Dendritic cell treated with granulocyte-macrophage colony-stimulating factor and Interleukin-4, amounts not matched to agents 40 ng/mL and 50 ng/mL, for 4 days (primary cell): ENCODE results near the gene P3H4.

ENCODE experiments used
- H3K27ac Mint-ChIP-seq: one replicate; pipeline ENCODE4 v1.8.0; 2022; ENCODE audit warnings: mild to moderate bottlenecking, mixed read lengths
- H3K27me3 Mint-ChIP-seq: one replicate; pipeline ENCODE4 v1.8.0; 2022; ENCODE audit warnings: mild to moderate bottlenecking, mixed read lengths
- H3K36me3 Mint-ChIP-seq: one replicate; pipeline ENCODE4 v1.8.0; 2022; ENCODE audit warnings: low read depth, mixed read lengths
- H3K4me1 Mint-ChIP-seq: one replicate; pipeline ENCODE4 v1.8.0; 2022; ENCODE audit warnings: low read depth, mixed read lengths
- H3K4me3 Mint-ChIP-seq: one replicate; pipeline ENCODE4 v1.8.0; 2022; ENCODE audit warnings: mild to moderate bottlenecking, moderate library complexity, mixed read lengths
- H3K9me3 Mint-ChIP-seq: one replicate; pipeline ENCODE4 v1.8.0; 2022; ENCODE audit warnings: mixed read lengths
- intact Hi-C: fragments of 100-400 bp; cut with micrococcal nuclease; formaldehyde crosslinking; loops from one replicate; pipeline ENCODE4 v1.15.0; 2022

Gene P3H4

DNA sequence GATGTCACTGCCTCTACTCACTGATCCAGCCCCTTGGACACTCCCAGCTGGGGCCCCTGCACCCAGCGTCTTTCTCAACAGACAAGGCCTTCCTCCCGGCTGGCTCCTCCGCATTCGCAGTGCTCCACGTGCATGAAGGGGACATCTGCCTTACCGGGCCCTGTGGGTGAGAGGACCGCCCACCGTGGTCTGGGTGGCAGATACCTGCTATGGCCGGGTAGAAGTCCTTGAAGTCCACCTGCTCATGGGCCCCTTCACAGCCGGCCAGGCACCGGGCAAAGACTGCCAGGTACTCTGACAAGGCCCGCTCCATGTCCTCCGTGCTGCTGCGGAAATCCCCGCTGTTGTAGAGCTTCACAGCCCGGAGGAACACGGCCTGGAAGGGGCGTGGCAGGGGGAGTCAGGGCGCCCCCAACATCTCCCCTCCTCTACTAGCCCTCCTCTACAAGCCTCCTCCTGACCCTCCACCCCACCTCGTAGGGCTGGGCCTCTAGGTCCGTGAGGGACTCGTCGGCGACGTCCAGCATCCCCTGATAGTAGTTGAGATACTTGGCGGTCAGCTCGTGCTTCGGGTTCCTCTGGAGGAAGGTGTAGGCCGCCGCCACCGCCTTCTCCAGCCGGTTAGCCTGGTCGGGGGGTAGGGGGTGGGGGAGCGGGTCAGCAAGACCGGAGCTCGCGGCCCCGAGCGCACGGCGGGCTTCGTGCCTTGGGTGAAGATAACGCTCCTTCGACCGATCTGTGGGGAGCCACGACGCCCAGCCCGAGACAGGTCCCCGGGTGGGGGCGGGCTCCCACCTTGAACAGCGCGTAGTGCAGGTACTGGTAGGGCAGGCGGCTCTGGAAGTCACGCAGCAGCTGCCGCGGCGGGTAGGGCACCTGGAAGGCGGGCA is 845 bp downstream of the P3H4 start:
- intact Hi-C loops = no loop called here
- Mint-ChIP-seq H3K4me1 (peaks cover 23% of the 10 kb centered on the region), H3K36me3 (no peaks in the 10 kb centered on the region), H3K9me3 (no peaks in the 10 kb centered on the region), H3K27ac (peak overlapping the region; percentile 41), H3K27me3 (peaks cover 76% of the 10 kb centered on the region), H3K4me3 (peak overlapping the region; percentile 76)

DNA sequence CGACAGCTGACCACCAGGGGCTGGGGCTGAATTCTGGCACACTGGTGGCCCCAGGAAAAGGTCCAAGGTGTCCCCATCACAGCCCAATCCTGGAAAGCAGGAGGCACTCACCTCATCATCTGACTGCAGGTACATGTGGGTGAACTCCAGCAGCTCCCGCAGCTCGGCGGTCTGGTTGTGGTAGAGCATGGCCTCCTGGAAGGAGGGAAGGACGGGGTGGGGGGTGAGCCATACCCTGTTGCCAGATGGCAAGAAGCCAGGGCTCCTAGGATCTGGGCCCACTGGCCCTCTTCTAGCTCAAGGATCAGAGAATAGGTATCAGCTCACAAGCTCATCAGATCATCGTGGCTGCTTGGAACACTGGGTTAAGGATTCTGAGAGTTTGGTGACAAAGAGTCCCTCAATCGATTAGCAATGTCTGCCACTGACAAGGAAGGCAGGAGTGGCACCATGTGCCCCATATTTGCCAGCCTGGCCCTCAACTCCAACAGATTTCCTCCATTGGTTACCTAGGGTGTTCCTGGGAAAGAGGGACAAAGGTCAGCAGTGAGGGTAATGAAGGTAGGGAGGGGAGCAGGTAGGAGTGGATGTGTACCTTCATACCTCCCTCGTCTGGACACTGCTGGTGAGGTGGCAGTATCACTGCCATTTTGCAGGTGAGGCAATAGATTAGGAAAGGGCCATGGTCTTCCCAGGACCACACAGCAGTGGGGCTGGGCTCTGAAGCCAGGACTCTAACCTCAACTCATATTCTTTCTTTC is 4.9 kb downstream of the P3H4 start:
- no peaks in the 10 kb centered on the region for H3K36me3 Mint-ChIP-seq
- no peak overlapping the region for H3K27ac Mint-ChIP-seq
- H3K9me3 Mint-ChIP-seq = no peaks in the 10 kb centered on the region
- intact Hi-C loops = no loop called here
- no peak overlapping the region for H3K4me3 Mint-ChIP-seq
- H3K27me3 Mint-ChIP-seq = peaks cover 53% of the 10 kb centered on the region
- H3K4me1 Mint-ChIP-seq = peaks cover 29% of the 10 kb centered on the region

DNA sequence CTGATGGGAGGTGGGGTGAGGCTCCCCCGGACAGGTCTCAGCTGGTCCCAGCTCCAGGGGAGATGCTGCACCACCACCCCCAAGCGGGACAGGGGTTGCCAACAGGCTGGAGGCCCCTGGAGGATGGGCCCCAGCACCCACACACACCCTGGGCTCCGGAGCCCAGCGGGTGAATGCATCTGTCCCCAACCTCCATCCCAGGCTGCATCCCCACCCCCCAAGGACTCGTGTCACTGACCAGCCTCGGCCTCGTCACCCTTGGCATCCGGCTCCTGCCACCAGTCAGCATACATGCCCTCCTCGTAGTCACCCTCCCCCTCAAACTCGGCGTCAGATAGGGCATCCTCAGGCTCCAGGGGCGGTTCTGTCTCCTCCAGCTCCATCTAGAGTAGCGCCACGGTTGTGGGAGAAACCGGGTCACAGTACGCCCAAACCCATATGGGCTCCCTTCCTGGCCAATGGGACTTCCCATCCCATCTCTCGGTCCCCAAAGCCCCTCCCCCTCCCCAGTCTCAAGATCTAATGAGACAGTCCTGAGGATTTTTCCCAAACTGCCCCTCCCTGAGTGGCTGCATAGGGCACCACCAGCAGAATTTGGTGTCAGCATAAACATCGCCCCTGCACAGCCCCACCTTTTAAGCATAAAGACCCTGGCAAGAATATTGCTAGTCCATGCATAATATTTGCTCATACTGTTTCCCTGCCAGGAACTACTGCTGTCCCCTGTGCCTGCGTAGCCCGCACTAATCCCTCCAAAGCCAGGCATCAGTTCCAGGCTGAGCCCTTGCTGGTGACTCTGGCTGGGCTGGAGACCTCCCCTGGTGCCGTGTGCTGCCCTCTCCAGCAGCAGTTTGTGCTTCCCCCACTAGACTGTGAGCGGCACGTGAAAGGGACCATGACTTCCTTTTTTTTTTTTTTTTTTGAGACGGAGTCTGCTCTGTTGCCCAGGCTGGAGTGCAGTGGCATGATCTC is 8.4 kb downstream of the P3H4 start:
- peaks cover 29% of the 10 kb centered on the region for H3K4me1 Mint-ChIP-seq

DNA sequence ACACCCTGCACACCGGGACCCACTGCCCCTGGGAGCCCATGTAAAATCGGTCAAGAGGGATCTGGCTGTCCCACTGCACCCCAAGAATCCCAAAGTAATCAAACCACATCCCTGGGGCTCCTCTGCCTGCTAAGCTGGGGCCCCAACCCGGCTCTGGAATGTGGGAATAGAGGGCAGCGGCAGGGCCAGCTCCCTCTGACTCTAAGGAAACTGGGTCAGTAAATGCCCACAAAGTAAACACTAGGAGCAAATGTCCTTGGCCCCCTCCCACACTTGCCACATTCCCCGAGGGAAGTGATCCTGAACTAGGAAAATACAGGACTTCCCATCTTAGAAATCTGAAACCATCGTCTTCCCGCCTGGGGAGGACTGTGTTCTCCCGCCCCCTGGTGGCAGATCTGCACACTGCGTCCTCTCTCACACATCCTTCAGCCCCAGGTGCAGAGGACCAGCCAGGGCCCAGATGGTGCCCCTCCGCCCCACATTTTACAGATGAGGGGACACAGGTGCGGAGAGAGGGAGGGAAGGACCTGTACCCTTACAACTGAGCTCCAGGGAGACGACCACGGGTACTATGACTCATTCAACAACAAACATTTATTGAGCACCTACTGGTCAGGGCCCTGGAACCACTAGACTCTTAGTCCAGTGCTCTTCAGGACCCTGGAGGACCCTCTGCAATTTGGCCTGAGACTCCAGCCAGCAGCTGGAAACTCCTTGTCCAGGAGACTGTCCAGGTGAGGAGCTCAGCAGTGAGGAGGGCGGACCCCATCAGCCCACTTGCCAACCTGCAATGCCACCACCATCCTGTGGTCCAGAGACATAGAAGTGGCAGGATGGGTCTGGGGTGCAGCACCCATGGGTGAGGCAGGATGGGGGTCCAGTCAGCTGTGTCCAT is 10.1 kb downstream of the P3H4 start:
- Mint-ChIP-seq H3K27ac (no peak overlapping the region), H3K4me3 (no peak overlapping the region), H3K27me3 (peaks cover 17% of the 10 kb centered on the region), H3K9me3 (no peaks in the 10 kb centered on the region), H3K36me3 (no peaks in the 10 kb centered on the region), H3K4me1 (peaks cover 32% of the 10 kb centered on the region)
- intact Hi-C loops = loop anchor here (1.0 kb wide), 1 partner anchor 63 kb away; no protein-coding TSS in a partner anchor

More for the DNA sequence above, 8.4 kb downstream of the P3H4 start:
- Mint-ChIP-seq H3K27ac (peak overlapping the region; percentile 11), H3K27me3 (peaks cover 28% of the 10 kb centered on the region), H3K36me3 (no peaks in the 10 kb centered on the region), H3K4me3 (no peak overlapping the region), H3K9me3 (no peaks in the 10 kb centered on the region)
- intact Hi-C loops = no loop called here

DNA sequence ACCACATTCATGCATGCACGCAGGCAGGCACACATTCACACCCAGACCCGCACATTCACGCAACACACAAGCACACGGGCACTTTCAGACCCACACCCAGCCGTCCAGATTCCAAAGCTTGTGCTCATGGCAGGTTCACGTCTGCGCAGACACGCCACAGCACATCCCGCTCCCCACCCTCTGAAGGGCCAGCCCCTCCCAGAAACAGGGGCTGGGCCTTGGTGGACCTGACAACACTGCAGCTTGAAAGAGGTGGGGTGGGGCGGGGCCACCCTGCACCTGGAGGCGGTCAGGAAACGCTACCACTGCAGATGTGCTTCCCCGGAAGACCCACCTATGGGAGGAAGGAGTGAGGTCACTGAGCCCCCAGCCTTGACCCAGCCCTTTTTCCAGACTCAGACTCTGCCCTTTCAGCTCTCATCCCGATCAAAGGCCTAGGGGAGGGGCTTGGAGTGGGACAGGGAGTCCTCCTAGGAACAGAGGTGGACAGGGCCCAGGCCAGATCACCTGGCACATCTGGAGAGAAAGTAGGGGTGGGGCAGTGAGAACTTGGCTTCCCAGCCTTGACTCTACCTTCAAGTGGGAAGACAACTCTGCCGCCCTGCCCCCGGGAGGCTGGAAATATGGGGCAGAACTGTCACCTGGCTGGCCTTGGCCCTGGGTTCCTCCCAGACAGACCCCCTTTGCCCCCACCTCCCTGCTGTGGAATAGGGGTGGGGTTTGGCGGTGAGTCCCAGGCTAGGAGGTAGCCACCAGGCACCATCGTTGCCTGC is 11.0 kb downstream of the P3H4 start:
- peaks cover 39% of the 10 kb centered on the region for H3K4me1 Mint-ChIP-seq
- H3K4me3 Mint-ChIP-seq = no peak overlapping the region
- no peaks in the 10 kb centered on the region for H3K9me3 Mint-ChIP-seq
- intact Hi-C loops = loop anchor here (1.0 kb wide), 1 partner anchor 62 kb away; no protein-coding TSS in a partner anchor
- peaks cover 13% of the 10 kb centered on the region for H3K27me3 Mint-ChIP-seq
- no peaks in the 10 kb centered on the region for H3K36me3 Mint-ChIP-seq
- H3K27ac Mint-ChIP-seq = no peak overlapping the region

- H3K4me3 Mint-ChIP-seq = no peak overlapping the region
- peaks cover 13% of the 10 kb centered on the region for H3K27me3 Mint-ChIP-seq
- H3K9me3 Mint-ChIP-seq = no peaks in the 10 kb centered on the region
- intact Hi-C loops = no loop called here
- peaks cover 38% of the 10 kb centered on the region for H3K4me1 Mint-ChIP-seq
- H3K27ac Mint-ChIP-seq = no peak overlapping the region
- no peaks in the 10 kb centered on the region for H3K36me3 Mint-ChIP-seq
These were observed 12.4 kb downstream of the P3H4 start for GRCh38 chr17:41799366-41799765.

- intact Hi-C loops = no loop called here
- Mint-ChIP-seq H3K36me3 (no peaks in the 10 kb centered on the region), H3K27ac (no peak overlapping the region), H3K27me3 (peaks cover 13% of the 10 kb centered on the region), H3K4me1 (peaks cover 41% of the 10 kb centered on the region), H3K4me3 (no peak overlapping the region), H3K9me3 (no peaks in the 10 kb centered on the region)
These were observed 14.4 kb downstream of the P3H4 start for GRCh38 chr17:41797377-41797776.

DNA sequence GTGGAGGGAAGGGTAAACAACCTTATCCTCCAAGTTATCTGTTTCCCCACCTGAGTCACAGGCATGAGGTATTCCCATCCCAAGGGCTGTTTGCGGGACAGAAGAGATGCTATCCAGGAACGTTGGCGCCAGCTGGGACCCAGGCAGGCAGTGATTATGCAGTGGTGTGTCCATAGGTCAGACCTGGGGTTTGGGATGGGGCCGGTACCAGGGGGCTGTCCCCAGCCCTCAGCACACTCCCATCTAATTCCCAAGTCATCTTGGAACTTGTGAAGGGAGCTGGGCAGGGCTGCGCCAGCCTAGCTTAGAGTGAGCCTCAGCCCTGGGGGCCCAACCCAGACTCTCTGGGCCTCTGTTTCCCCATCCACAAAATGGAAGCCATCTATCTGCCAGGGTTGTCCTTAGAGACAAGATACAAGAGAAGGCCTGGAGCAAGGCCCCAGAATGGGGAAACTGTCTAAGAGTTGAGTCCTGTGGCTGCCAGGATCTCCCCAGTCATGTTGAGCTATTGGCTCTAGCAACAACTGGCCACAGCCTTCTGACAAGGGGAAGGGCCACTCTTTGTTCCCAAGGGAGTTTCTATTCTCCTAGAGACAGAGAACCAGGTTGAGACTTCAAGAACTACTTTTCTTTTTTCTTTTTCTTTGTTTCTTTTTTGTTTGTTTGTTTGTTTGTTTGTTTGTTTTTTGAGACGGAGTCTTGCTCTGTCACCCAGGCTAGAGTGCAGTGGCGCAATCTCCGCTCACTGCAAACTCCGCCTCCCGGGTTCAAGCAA is 15.4 kb downstream of the P3H4 start:
- no peak overlapping the region for H3K4me3 Mint-ChIP-seq
- no peaks in the 10 kb centered on the region for H3K36me3 Mint-ChIP-seq
- intact Hi-C loops = no loop called here
- H3K27ac Mint-ChIP-seq = peak overlapping the region; percentile 50
- H3K4me1 Mint-ChIP-seq = peaks cover 43% of the 10 kb centered on the region
- H3K27me3 Mint-ChIP-seq = peaks cover 13% of the 10 kb centered on the region
- no peaks in the 10 kb centered on the region for H3K9me3 Mint-ChIP-seq

DNA sequence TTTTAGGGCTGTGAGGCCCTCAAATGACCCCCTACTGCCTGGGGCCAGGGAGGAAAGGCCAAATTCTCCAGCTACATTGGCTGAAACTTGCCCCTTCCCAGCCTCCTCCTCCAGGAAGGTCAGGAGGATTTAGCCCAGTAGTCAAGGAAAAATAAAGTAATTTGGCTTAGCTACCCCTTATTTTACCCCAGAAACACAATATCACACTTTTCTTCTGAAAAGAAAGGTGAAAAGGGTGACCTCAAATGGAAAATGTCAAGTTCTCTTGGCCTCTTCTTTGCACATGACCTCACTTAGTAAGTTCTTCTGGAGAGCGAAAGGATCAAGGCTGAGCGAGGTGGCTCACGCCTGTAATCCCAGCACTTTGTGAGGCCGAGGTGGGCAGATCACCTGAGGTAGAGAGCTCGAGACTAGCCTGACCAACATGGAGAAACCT is 17.2 kb downstream of the P3H4 start:
- Mint-ChIP-seq H3K4me3 (no peak overlapping the region), H3K4me1 (peaks cover 50% of the 10 kb centered on the region), H3K9me3 (no peaks in the 10 kb centered on the region), H3K36me3 (no peaks in the 10 kb centered on the region), H3K27me3 (peaks cover 13% of the 10 kb centered on the region), H3K27ac (no peak overlapping the region)
- intact Hi-C loops = no loop called here

- Mint-ChIP-seq H3K27me3 (peaks cover 13% of the 10 kb centered on the region), H3K4me3 (no peak overlapping the region), H3K4me1 (peaks cover 56% of the 10 kb centered on the region), H3K36me3 (no peaks in the 10 kb centered on the region), H3K9me3 (no peaks in the 10 kb centered on the region), H3K27ac (no peak overlapping the region)
- intact Hi-C loops = no loop called here
These were observed 17.8 kb downstream of the P3H4 start for GRCh38 chr17:41793784-41794539.
